ENCODE measurements around the gene SLC35F3. TPM values are rescaled to one million over a fixed set of nuclear protein-coding genes. Genes with fewer than 3 reads are reported as not detected.

SLC35F3 gene
- total and polyA plus RNA-seq, 2 experiments from 2014 or later = 1.0 to 3.2 TPM

GRCh38 chr1:234170067-234170466 lies 265.6 kb downstream of the SLC35F3 start (continued):
- TF ChIP-seq REST (IDR thresholded peaks at IDR 0.05; ENCODE audit: unreplicated experiment) = no peak
- no peak for TF ChIP-seq EZH2phosphoT487 (IDR thresholded peaks at IDR 0.05; ENCODE audit: unreplicated experiment)
- TF ChIP-seq ZNF462 (CRISPR knock-in tag; IDR thresholded peaks at IDR 0.05) = no peak

GRCh38 chr1:234170622-234171021 lies 266.1 kb downstream of the SLC35F3 start:
- Histone ChIP-seq H3K4me2 (no peak overlapping the region), H3K27ac (ENCODE audit: low read depth) (no peak overlapping the region), H3K79me2 (replicated peaks; ENCODE audit: insufficient read depth) (no peaks in the 10 kb centered on the region), H3K4me1 (ENCODE audit: insufficient read depth) (no peaks in the 10 kb centered on the region), H3F3A (replicated peaks; ENCODE audit: low read depth) (no peaks in the 10 kb centered on the region), H2AFZ (no peak overlapping the region), H3K36me3 (ENCODE audit: insufficient read depth) (no peaks in the 10 kb centered on the region), H4K20me1 (replicated peaks; ENCODE audit: insufficient read depth) (no peaks in the 10 kb centered on the region), H3K9me2 (ENCODE audit: insufficient read depth) (no peaks in the 10 kb centered on the region), H3K27me3 (ENCODE audit: insufficient read depth) (no peaks in the 10 kb centered on the region), H3K4me3 (no peak overlapping the region)
- Mint-ChIP-seq H3K27ac (no peak overlapping the region), H3K4me3 (no peak overlapping the region), H3K4me1 (no peaks in the 10 kb centered on the region), H3K36me3 (ENCODE audit: low read depth) (no peaks in the 10 kb centered on the region), H3K9me3 (no peaks in the 10 kb centered on the region), H3K27me3 (ENCODE audit: insufficient read depth, low read depth, poor library complexity) (peaks cover 2% of the 10 kb centered on the region)
- no peak for ATAC-seq
- no peak for DNase-seq (ENCODE audit: low spot score)
- no peak for TF ChIP-seq EZH2 (IDR thresholded peaks at IDR 0.05; ENCODE audit: low read depth, unreplicated experiment)
- TF ChIP-seq JUNB (IDR thresholded peaks at IDR 0.05; ENCODE audit: unreplicated experiment) = no peak
- no peak for TF ChIP-seq NANOG (IDR thresholded peaks at IDR 0.05; ENCODE audit: borderline replicate concordance)
- TF ChIP-seq ZNF331 (CRISPR knock-in tag; IDR thresholded peaks at IDR 0.05; ENCODE audit: low read depth) = no peak
- no peak for TF ChIP-seq ZNF114 (CRISPR knock-in tag; IDR thresholded peaks at IDR 0.05)
